Activated naive CD4-positive, alpha-beta T cell treated with anti-CD3 and anti-CD28 coated beads, Interleukin-2, amount 50 U/mL, for 72 hours (primary cell): ENCODE measurements around the gene RABGEF1. TPM values are rescaled to one million over a fixed set of nuclear protein-coding genes. Genes with fewer than 3 reads are reported as not detected.
"Not testable (repeated sequence)": the region's sequence is repeated elsewhere in the genome, so short reads cannot be mapped to it uniquely, and the experiment has no call there.

Experiments
- ATAC-seq, 2 donors: fragments of 150-1000 bp; cut with Tn5 transposase; 2 replicates each; pipeline ENCODE4 v1.10.0; 2021; ENCODE audit warnings: mild to moderate bottlenecking in 2 of 2, moderate library complexity in 2 of 2
- DNase-seq, 2 donors: peaks; one replicate each; pipeline ENCODE4 v3.0.0; 2021 to 2022; ENCODE audit warnings: low spot score in 2 of 2
- H3K27ac Mint-ChIP-seq, 2 donors: one replicate each; pipeline ENCODE4 v1.8.0; 2022; ENCODE audit warnings: mild to moderate bottlenecking in 2 of 2, mixed read lengths in 2 of 2
- H3K36me3 Mint-ChIP-seq, 2 donors: one replicate each; pipeline ENCODE4 v1.8.0; 2022; ENCODE audit warnings: mixed read lengths in 2 of 2
- H3K9me3 Mint-ChIP-seq, 2 donors: one replicate each; pipeline ENCODE4 v1.8.0; 2022; ENCODE audit warnings: mixed read lengths in 2 of 2
- total RNA-seq, 2 donors: library from RNA; stranded (reverse); gene quantifications; one replicate each; pipeline ENCODE4 v1.2.3, GENCODE V29; 2022

The RABGEF1 gene
- total RNA-seq, 2 donors from 2014 or later: 21.5 to 23.0 TPM

DNA sequence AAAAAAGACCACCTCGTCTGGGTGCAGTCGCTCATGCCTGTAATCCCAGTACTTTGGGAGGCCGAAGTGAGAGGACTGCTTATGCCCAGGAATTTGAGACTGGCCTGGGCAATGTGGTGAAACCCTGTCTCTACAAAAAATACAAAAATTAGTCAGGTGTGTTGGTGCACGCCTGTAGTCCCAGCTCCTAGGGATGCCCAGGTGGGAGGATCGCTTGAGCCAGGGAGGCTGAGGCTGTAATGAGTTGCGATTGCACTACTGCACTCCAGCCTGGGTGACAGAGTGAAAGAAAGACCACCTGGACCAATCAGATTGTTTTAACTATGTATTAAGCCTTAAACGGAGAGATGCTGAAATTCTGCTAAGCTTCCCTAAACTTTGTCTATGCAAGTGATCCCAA, 103.0 kb downstream of the RABGEF1 start:
- H3K9me3 Mint-ChIP-seq: not testable (repeated sequence)

DNA sequence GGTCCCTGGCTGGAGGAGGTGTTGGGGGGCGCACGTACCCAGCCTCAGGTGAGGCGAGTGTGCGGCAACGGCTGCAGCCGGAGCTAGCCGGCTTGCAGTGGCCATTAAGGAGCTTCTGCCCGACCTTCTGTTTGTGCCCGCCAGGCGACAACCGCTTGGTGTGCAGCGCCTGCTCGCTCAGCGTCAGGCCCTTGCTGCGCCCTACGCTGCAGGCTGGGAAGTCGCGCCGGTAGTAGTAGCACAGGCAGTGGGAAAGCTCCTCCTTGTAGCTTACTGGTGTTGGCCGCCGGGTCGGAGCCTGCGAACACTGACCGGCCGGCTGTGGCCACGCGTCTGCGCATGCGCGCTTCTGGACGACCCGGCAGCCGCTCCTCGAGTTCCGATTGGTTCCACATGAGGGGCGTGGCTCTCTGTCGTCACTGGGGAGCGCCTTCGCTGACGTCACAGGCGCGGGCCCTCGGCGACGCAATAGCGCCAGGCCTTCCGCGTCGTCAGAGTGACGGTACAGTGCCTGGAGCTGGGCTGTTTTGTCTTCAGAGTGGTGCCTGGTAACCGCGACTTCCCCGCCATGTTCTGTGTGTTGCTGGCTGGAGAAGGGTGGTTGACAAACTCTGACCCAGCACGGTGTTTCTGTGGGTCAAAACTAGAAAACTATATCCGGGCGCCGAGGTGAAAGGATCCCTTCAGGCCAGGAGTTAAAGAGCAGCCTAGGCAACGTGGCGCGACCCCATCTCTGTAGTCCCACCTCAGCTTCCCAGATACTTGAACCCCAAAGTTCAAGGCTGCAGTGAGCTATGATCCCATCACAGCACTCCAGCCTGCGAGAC, 104.2 kb downstream of the RABGEF1 start:
- Mint-ChIP-seq H3K9me3 (no peaks in the 10 kb centered on the region), H3K27ac (peak overlapping the region; percentile 97 to 99), H3K36me3 (peaks cover 0 to 8% of the 10 kb centered on the region in 2 donors)
- ATAC-seq: peak; percentile 96 to 97
- peak; percentile 99 for DNase-seq

More for the DNA sequence above, 103.0 kb downstream of the RABGEF1 start:
- ATAC-seq, H3K36me3 Mint-ChIP-seq, DNase-seq: not testable (repeated sequence)
- H3K27ac Mint-ChIP-seq: peak overlapping the region; percentile 91 to 99

DNA sequence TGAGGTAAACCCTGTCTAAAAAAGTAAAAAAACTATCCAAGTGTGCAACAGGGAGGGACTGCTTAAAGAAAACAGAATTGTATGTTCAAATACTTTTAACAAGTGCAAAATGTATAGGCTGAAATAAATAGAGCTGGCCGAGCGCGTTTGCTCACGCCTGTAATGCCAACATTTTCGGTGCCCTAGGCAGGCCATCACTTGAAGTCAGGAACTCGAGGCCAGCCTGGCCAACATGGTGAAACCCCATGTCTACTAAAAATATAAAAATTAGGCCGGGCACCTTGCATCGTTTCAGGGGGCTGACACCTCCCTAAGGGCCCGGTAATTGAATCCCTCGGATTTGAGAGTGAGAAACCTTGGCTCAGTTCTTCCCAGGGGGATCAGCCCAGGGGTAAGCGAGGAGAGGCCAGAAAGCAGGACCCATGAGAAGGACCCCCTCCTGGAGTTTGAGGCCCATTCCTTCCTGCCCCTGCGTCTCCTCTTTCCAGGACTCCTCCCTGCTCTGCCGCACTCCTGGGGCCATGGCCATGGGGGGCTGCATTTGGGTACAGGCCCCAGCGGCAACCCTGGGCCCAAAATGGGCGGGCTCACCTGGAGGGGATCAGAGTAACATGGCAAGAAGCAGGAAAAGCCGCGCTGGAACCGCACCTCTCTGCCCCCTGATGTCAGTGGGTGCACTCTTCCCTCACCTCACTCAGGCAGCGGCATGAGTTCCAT, 105.0 kb downstream of the RABGEF1 start:
- peaks cover 0 to 8% of the 10 kb centered on the region in 2 donors for H3K36me3 Mint-ChIP-seq
- H3K9me3 Mint-ChIP-seq: no peaks in the 10 kb centered on the region
- no peak for DNase-seq
- no peak for ATAC-seq
- peak overlapping the region; percentile 97 to 99 for H3K27ac Mint-ChIP-seq

DNA sequence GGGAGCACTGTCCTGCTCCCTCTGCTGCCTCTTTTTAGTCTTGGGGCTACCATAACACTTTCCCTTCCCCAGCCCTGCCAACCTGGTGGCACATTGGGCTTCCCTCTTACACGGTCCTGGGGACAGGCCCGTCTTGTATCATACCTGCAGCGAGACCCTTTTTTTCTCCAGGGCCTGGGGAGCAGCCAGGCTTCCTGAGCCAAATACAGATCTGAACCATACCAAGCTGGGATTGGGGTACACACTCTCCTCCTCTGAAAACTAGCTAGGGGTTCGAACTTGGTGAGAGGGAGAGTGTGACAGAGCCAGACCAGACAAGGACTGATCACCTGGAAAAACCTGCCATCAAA, 105.5 kb downstream of the RABGEF1 start:
- not testable (repeated sequence) for H3K9me3 Mint-ChIP-seq, ATAC-seq
- H3K27ac Mint-ChIP-seq: peak overlapping the region; percentile 97 to 99

DNA sequence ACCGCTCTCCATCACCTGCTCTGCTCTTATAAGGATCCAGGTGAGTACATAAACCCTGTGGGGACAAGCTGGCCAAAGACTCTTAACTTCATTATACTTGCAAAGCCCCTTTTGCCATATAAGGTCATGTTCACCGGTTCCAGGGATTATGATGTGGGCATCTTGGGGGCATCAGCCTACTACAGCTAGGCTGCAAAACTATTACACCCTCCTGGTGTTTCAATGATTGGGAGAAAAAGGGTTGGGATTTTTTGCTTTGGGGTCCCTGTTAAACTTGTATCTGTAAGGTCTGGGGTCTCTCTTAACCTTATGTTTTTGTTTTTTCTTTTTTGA, 107.0 kb downstream of the RABGEF1 start:
- H3K9me3 Mint-ChIP-seq, ATAC-seq, DNase-seq, H3K36me3 Mint-ChIP-seq: not testable (repeated sequence)
- H3K27ac Mint-ChIP-seq: peak overlapping the region in 1 of 2 donors; percentile 29

More for the DNA sequence above, 105.5 kb downstream of the RABGEF1 start:
- H3K36me3 Mint-ChIP-seq, DNase-seq: not testable (repeated sequence)

DNA sequence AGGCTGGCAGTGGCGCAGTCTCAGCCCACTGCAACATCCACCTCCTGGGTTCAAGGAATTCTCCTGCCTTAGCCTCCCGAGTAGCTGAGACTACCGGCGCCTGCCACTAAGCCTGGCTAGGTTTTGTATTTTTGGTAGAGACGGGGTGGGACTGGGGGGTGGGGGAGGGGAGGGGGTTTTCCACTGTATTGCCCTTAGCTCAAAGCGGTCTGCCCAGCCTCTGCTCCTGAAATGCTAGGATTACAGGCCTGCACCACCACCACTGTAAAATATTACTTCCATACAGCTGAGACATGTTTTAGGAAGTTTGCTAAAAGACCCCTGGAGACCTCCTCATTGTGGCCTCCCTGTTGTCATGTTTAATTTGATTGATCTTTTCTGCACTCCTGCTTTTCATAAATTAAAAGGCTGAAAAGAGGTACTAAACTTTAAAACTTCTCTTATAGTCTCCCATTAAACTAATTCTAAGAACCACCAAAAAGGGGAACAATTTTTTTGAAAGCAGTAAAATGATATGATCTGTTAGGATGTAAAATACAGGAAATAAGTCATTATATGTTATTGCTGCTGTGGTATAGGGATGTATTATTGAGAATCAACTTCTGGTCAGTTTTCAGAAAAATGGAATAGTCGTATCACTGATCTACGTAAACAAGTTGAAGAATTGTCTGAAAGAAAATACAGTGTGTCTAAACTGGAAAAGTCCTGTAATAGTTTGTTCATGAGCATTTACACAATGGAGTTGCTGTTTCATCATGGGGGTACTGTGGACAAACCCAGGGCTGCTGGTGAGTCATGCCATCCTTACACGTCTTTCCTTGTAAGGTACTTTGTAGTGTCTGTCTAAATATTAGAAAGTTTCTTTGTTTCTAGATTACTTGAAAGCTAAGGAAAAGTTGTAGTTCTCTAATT, 107.6 kb downstream of the RABGEF1 start:
- DNase-seq: no peak
- no peaks in the 10 kb centered on the region for H3K9me3 Mint-ChIP-seq

DNA sequence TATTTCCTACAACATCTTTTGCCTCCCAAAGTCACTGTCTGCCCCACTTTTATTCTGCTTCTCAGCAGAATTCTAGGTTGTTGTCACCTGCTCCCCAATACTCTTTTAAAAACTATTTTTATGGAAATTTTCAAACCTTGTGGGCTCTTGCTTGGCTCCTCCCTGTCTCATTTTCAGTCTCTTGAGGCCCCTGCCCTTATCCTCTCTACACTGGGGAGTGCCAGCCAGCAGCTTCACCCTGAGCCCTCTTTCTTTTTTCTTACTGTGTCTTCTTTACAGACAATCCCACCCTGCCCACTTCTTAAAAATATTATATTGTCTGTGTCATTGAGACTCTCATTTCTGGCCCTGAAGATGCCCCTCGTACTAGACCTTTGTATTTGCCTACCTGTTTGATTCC, 118.8 kb downstream of the RABGEF1 start:
- Mint-ChIP-seq H3K9me3 (no peaks in the 10 kb centered on the region), H3K36me3 (no peaks in the 10 kb centered on the region), H3K27ac (peak overlapping the region; percentile 89 to 97)
- ATAC-seq (no peak), DNase-seq (no peak)

More for the DNA sequence above, 107.6 kb downstream of the RABGEF1 start:
- Mint-ChIP-seq H3K36me3 (peaks cover 0 to 8% of the 10 kb centered on the region in 2 donors), H3K27ac (peak overlapping the region; percentile 65 to 72)
- ATAC-seq: no peak

DNA sequence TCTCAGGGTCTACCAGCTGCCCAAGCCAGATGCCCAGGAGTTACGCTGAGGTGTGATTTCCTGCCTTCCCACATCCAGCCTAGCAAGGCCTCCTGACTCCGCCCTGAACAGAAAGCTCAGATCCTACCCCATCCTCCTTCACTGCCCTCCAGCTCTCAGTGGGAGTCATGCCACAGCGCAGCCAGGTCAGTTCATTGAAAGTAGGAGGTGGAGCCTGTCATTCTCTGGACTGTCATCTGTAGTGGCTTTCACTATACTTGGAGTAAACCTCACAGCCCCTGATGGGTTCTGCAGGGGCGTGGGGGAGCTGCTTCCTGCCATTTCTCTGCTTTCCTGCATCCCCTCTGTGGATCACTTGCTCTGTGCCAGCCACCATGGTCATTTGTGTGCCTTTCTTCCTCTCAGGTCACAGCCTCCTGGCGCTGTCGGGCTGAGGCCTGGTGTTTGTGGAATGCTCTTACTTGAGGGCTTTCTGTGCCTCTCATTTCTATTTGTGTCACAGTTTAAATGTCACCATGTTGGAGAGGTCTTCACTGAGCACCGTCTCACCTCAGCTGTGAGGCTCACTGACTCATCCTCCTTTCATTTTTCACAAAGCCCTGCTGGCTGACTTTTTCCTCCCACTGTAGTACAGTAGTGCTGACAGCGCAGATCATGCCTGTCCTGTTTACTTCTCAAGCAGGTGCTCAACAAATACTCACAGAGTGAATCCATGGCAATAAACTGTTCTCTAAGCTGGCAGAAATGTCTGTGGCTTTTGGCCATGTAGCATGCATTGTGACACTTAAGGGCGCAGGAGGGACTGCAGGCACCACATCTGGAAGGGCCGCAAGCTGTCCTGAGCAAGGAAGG, 119.5 kb downstream of the RABGEF1 start:
- peak overlapping the region; percentile 89 to 97 for H3K27ac Mint-ChIP-seq
- ATAC-seq: peak; percentile 96 to 98
- H3K9me3 Mint-ChIP-seq: no peaks in the 10 kb centered on the region
- no peaks in the 10 kb centered on the region for H3K36me3 Mint-ChIP-seq
- DNase-seq: peak in 1 of 2 donors; percentile 52

DNA sequence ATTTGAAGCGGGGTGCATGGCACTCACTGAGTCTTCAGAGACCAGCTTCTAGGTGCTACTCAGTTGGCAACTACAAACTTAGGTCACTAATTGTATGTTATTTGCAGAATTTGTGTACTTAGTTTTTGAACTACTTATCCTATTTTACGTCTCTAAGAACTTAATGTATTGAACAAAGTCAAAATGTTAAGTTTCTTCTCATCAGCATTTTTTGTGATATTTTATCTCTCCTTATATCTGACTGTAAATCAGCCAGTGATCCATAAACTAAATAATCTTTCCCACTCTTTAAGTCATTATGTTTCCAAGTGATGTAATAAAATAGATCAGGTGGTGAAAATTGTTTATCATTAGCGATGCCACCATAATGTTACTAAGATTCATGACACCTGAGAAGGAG, 120.2 kb downstream of the RABGEF1 start:
- DNase-seq (no peak), ATAC-seq (no peak)
- H3K27ac Mint-ChIP-seq: peak overlapping the region; percentile 89 to 97
- no peaks in the 10 kb centered on the region for H3K9me3 Mint-ChIP-seq
- no peaks in the 10 kb centered on the region for H3K36me3 Mint-ChIP-seq

Other genes starting within 250 kb of the RABGEF1 start
- gene KCTD7, start 111.9 kb upstream of the RABGEF1 start, total RNA-seq: 10 to 100 TPM in 1 of 2 donors, 1 to 10 TPM in 1; 8.2 to 11.3 TPM
- 10 to 100 TPM; 67.4 to 81.1 TPM for gene TMEM248, start 180.5 kb downstream of the RABGEF1 start, total RNA-seq